NCI-H128 (cell line): ENCODE measurements around the gene TAF1A.

Source experiments
- DNase-seq: peaks from one replicate; lab custom pipeline; 2025; ENCODE audit not compliant: unreplicated experiment; lab: John Stamatoyannopoulos, UW

TAF1A gene

DNA sequence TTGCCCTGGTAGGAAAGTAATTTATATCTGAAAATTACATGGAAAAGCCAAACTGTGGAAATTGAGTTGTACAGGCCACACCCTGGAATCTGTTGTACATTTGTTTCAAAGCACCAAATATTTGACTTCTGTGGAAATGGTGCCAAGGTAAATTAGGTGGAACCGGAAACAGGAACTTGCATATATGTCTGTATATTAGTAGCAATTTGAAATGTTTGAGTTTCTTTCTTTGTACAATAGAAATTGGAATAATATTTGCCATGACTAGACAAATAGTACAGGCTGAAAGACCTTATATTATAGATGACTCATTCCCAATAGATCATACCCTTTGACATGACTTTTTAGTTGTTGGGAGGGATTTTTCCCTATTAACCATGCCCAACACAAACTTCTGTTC lies 10.5 kb upstream of the TAF1A start:
- no peak for DNase-seq

DNA sequence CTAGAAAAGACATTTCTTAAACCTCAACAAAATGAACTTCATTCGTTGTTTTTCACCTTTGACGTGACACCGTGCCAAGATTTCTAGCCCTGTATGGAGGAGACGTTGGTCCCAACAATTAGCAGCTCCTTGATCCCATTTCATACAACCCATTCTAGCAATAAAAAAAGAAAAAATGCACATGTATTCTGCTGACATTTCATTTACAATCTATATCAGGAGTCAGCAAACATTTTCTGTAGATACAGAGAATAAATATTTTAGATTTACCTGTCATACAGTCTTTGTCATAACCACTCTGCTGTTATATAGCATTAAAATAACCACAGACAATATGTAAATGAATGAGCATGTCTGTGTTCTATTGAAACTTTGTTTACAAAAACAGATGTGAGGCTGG lies 7.0 kb upstream of the TAF1A start:
- no peak for DNase-seq

DNA sequence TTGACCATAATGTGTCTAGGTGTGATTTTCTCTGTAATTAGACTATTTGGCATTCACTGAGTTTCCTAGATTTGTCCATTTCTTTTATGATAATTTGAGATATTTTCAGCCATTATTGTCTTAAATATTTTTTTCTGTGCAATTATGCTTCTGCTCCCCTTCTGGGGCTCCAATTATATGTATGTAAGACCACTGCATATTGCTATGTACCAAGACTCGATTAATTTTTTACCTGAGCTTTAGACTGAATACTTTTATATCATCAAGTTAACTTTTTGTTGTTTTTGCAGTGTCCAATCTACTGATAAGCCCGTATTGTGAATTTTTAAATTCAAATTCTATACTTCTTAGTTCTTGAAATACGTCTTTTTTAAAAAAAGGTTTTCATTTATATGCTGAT lies 5.1 kb upstream of the TAF1A start:
- DNase-seq, result no peak

DNA sequence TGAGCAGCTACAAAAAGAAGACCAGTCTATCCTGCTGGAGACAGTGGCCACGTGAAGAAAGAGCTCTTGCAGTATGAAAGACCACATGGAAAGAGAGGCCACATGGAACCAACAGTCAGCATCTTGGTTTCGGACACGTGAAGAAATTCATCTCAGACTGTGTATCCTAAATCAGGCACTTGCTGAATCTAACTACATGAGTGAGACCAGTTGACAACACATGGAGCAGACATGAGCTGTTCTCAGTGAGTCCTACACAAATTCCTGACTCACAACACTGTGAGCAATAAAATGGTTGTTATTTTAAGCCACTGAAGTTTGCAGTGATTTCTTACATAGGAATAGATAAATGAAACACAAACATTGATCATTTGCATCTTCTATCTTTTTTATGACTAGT lies 2.4 kb upstream of the TAF1A start:
- no peak for DNase-seq

DNA sequence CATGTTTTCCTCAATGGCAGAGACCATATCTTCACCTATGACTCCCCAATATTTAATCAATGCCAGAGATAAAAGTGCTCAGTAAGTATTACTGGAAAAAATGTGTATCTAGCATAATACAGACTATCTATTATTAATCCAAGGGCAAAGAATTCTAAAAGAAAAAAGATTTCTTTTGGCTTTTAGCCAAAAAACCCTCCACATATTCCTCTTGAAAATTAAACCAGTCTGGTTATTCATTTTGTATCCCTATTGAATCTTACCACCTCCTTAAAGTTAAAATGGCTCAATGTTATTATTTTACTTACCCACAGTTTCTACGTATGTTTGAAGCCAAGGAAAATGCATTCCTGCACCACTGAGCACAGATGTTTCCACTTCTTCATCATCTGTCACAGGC lies 1.6 kb downstream of the TAF1A start:
- DNase-seq, result no peak

DNA sequence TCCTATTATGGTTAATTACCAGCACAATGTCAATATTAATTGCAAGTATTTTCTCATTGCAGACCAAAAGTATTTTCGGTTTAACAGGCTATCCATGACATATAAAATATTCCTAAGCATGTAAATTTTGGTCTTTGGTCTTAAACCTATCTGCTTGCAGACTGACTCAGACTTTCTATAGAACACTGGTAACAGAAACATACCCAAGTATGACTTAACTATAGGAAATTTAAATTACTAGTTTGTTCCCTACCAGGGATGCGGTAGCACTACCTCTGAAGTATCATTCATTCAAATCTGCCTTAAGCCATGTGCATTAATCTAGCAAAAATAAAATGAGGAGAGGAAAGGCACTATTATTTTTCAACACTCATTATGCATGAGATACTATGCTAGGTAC lies 2.9 kb downstream of the TAF1A start:
- no peak for DNase-seq

DNA sequence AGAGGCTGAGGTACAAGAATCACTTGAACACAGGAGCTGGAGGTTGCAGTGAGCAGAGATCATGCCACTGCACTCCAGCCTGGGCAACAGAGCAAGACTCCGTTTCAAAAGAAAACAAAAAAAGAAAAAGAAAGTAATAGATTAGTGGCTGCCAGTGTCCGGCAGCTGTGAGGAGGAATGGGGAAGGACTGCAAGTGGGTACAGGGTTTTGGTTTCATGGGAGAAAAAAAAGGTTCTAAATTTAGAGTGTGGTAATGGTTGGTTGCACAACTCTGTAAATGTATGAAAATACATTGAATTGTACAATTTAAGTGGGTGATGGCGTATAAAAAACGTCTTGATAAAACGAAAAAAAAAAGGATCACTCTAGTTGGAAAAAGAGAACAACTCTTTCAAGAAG lies 6.7 kb downstream of the TAF1A start:
- no peak for DNase-seq

DNA sequence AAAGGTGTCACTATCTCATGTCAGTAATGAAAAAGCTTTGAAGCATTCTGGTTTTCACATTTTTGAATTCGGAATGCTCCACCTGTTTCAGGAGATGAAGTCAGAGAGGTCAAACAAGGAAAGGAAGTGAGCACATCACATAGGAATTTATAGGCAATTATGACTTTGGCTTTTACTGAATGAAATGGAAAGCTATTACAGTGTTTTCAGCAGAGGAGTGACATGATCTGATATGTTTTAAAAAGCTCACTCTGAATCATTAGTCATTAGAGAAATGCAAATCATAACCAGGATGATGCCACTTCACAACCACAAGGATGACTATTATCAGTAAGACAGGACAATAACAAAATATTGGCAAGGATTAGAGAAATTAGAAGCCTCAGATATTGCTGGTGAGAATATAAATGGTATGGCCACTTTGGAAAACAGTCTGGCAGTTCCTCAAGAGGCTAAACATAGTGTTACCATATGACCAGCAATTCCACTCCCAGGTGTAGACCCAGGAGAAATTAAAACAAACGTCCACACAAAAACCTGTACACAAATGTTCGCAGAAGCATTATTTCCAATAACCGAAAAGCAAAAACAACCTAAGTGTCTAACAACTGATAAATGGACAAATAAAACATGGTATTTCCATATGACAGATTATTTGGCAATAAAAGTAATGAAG lies 7.5 kb downstream of the TAF1A start:
- DNase-seq, result no peak

DNA sequence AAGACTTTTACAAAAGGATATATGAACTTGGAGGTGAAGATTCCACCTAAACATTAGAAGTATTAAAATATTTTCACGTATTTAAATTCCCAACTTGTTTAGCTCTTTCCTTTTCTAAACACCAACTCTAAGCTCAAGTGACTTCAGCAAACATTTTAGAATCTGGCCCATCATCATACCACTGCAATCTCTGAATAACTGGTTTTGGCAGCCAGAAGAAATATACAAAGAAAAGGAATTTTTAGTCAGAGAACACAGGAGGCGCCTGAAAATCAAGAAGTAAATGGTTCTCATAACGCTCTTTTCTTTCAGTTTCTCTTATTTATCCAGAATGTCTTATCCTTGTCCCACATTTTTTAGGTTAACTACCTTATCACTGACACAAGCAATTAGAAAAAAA lies 10.4 kb downstream of the TAF1A start:
- no peak for DNase-seq

DNA sequence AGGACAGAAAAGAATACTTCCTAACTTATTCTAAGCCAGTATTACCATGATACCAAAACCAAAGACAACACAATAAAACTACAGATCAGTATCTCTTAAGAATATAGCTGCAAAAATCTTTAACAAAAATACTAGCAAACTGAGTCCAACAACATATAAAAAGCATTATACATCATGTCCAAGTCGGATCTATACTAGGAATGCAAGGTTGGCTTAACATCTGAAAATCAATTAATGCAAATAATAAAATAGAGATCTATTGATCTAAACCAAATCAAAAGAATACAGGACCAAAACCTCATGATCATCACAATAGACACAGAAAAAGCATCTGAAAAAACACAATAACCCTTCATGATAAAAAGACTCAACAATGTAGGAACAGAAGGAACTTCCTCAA lies 18.9 kb downstream of the TAF1A start:
- no peak for DNase-seq

DNA sequence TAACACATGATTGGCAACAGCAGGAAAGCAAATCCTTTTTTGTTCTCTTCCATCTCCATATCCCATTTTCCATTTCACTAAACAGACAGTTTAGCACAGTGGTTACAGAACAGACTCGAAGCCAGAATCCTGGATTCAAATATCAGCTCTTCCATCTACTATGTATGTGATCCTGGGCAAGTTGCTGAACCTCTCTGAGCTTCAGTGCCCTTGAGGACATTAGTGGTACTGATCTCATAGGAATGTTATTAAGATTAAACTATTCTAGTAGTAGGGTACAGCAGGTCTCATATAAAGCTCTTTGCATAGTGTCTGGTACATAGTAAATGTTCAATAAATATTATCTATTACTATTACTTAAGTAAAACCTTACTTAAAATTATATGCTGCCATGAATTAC lies 28.1 kb downstream of the TAF1A start:
- DNase-seq, result no peak

DNA sequence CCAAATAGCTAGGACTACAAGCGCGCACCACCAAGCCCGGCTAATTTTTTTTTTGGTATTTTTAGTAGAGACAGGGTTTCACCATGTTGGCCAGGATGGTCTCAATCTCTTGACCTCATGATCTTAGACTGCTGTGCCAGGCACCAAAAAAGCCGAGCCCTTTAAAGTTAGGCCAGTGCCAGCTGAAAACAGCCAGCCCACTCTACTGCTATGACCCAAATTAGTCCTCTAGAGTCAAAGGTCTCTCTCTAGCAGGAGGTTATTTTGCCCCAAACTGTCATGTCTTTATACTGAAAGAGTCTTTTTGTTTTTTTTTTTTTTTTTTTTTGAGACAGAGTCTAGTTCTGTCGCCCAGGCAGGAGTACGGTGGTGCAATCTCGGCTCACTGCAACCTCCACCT lies 32.2 kb downstream of the TAF1A start:
- DNase-seq, result no peak

DNA sequence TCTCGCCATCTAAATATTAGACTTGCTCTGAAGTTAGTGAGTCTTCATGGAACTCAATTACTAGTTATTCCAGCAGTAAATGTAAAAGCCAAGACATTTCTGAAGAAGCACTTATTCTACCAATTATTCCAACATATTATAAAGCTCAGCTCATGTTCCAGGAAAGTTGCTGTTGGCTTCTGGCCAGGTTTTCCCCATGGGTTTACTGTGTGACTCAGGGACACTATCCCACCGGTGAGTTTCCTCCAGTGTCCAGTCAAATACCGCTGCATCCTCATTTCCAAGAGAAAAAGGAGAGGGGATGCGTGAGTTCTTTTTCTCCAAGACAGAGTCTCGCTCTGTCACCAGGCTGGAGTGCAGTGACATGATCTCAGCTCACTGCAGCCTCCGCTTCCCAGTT lies 32.6 kb downstream of the TAF1A start:
- no peak for DNase-seq

DNA sequence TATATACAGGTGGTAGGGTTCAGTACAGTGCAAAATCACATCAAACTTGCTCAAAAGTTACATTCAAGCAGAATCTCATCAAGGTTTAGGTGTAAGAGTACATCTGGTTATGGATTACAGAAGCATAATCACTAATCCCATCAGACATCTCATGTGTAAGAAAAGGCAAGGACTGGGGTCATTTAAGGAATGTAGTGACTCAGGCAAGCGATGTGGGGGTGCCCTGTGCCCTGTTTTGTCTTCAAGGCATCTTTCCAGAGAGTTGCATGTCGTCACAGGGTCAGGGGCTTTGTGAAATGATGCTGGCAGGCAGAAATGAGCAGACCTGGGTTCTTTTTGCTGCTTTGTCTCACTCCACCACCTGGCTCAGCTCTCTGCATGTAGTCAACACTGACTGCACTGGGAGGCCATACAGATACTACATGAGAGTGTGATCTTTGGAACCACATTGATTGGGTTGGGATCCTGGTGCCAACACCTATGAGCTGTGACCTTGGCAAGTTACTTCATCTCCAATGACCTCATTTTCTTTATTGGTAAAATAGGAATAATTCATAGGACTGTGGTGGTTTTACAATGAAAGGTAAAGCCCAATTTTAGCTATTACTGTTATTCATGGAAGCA lies 33.6 kb downstream of the TAF1A start:
- DNase-seq, result no peak

DNA sequence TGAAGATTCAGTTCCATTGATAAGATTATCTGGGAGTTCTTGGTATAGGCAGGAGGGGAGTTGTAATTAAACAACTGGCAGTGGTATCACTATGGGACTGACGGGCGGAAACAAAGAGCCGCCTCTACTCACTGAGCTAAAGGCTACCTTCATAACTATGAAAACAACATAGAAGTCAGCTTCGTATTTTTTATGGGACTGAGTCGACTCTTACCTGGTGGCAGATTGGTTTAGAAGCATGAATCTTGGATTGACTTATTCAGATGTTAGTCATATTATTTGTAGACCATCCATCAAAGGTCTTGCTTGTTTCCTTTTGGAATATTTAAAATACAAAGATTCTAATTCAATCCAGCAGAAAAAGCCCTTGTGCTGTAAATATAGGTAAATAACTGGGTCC lies 35.6 kb downstream of the TAF1A start:
- no peak for DNase-seq

DNA sequence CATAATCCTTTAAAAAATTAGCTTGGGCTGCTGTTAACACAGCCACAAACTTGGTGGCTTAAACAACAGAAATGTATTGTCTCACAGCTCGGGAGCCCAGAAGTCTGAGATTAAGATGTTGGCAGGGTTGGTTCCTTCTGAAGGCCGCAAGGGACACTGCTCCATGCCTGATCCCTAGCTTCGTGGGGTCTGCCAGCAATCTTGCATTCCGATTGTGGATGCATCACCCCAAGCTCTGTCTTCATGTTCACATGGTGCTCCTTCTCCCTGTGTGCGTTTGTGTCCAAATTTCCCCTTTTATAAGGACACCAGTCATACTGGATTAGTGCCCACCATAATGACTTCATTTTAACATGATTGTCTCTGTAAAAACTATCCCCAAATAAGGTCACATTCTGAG lies 36.9 kb downstream of the TAF1A start:
- DNase-seq, result no peak

DNA sequence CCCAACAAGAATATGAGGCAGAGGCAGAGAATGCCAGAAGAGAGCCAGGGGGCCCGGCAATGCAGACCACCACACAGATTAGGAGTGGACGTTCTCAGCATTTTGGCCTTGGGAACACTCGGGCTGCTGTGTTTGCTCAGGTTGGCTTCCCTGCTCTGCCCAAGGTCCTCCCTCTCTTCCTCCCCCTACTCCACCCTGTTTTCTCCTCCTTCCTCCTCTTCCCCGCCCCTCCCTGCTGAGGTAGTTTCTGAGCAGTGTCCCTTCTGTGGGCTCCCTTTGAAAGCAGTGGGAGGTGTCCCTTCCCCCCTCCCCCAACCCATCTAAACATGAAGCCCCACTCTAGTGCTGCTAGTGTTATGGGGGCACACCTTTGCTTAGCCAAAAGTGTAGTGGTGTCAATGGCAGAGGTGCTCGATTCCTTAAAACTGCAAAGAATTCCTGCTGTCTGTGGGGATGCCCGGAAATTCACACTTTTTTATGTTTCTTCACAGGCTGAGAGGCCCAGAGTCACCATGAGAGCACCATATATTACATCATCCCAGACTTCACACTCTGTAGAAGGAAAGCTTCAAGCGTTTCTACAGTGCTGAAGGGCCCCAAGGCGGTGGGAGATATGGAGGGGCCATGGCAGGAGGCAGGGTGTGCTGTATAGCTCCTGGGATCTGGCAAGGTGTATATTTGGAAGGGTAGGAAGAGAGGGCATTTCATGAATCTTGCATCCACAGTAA lies 41.6 kb downstream of the TAF1A start, which contains the start of gene HHIPL2:
TSS of gene HHIPL2 (minus strand) at position 161 of the 728 bp plus-strand sequence. CDS start at position 101, 60 bp downstream.
- no peak for DNase-seq

DNA sequence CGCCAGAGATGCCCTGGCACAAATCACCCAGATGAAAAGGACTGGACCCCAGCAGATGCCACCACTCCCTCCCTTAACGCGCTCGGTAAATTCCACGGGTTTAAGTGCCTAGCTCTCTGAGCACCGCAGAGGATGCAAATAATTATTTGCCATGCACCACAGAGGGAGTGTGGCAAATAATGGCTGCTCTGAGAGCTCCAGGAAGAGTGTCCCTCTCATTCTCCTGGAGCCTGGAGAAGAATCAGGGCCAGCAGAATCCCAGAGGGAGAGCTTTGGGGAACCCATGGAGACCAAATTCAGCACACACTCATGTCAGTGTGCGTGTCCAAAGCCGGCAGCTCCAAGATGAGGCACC lies 42.5 kb downstream of the TAF1A start:
- no peak for DNase-seq

DNA sequence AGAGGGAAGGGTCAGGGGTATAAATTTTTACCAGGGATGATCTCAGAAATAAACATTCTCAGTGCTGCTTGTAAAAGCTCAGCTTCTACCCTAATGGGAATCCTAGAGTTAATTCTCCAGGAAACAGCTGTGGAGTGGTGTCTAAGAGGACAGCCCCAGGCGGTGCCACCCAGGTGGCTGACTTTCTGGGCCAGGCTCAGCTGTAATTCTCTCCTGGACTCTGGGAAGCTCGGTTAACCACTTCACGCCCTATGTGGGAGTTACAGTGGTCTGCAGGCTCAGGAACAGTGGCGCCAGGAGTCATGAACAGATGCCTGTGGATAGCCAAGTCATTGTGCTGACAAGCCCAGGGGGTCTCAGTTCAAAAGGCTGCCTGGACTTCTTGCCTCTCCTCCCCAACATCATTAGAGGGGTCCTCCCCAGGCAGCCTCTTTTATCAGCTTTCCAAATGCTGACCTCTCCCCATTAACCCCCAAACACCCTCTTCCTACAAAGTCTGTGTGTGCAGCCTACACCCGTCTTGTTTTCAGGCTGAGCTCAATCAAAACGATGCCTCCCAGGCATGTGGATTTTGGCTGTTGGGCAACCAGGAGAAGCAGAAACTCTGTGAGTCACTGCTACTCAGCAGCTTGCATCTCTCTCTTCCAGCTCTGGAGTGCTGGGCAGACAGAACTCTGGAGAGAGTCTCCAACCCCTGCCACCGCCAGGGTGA lies 43.0 kb downstream of the TAF1A start:
- no peak for DNase-seq

DNA sequence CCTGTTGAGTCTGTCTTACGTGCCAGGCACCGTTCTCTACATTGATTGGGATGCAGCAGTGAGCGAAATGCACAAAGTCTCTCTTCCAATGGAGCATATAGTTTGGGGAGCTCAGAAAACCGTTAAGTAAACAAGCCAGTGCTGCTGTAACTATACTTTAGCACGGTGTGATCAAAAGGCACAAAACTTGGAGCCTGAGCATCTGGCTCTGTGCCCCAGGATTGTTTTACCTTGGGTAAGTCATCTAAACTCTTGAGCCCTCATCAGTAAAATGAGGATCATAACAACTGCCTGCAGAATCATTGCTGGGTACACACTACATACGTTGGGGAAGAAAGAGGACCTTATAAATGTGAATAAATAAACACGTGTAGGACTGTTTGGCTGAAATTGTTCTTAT lies 43.6 kb downstream of the TAF1A start:
- DNase-seq, result no peak

DNA sequence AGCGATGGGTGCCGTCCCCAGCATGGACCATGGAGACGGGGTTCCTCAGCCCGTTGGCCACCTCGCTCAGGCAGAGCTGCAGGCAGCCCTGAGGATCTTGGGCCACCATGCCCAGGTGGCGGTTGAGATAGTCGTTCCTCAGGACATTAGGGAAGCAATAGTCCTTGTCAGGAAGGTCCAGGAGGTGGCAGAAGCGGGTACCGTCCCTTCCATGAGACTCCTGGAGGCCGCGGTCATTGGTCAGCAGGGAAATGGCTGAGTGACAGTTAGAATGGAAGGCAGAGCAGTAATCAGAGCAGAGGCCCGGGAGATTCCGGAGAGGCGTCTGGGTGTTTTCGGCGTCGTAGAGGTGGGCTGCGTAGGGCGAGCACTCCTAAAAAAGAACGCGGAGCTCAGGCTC lies 45.9 kb downstream of the TAF1A start:
- DNase-seq, result no peak

DNA sequence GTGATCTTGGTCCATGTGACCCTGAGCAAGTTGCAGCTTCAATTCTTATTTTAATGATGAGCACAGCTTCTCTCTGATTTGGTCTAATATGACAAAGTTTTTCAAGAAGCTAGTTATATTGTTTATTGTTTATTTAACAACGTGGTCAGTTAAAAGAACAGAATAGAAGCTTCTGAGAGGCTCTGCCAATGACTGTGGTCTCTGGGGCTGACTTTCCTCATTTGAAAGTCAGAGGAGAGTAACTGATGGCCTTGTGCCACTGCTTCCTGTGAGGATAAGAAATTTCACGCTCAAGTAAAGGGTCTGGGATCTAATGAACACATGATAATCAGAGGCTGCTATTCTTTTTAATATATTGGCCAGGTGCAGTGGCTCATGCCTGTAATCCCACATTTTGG lies 49.1 kb downstream of the TAF1A start:
- no peak for DNase-seq
